Lower lobe of right lung (tissue), 2 donors: ENCODE data around the gene GNB1L. TPM values are rescaled to one million over a fixed set of nuclear protein-coding genes. Genes with fewer than 3 reads are reported as not detected.

Experiments used
- ATAC-seq, 2 donors: fragments of 200-7000 bp; cut with Tn5 transposase; one replicate each; pipeline ENCODE4 v1.9.1; 2020 to 2022; ENCODE audit warnings: mild to moderate bottlenecking in 2 of 2, moderate library complexity in 2 of 2
- DNase-seq: peaks from one replicate; pipeline ENCODE4 v3.0.0-alpha.2; 2020
- H3K27ac ChIP-seq: fragments of 200-600 bp; one replicate; pipeline ENCODE4 v1.8.0; 2022
- H3K27me3 ChIP-seq: fragments of 200-600 bp; one replicate; pipeline ENCODE4 v1.8.0; 2022; ENCODE audit warnings: low read depth
- H3K36me3 ChIP-seq: fragments of 200-600 bp; one replicate; pipeline ENCODE4 v1.8.0; 2022; ENCODE audit warnings: mild to moderate bottlenecking
- H3K4me1 ChIP-seq: fragments of 200-600 bp; one replicate; pipeline ENCODE4 v1.8.0; 2022
- H3K4me3 ChIP-seq: fragments of 200-600 bp; one replicate; pipeline ENCODE4 v1.8.0; 2022; ENCODE audit warnings: mild to moderate bottlenecking
- H3K9me3 ChIP-seq: fragments of 200-600 bp; one replicate; pipeline ENCODE4 v1.8.0; 2022
- intact Hi-C: fragments of 100-400 bp; cut with DNase I; formaldehyde crosslinking; loops from one replicate; pipeline ENCODE4 v1.11.0; 2022
- total RNA-seq: library from RNA; stranded (reverse); fragmentation: NEBNext Ultra II Directional; extraction: Animal tissue kit (Norgen Biotek cat#: 25700); gene quantifications from one replicate; pipeline ENCODE4 v1.2.1, GENCODE V29; 2021
- TF ChIP-seq, protein P1 (sequence below): fragments of 200-600 bp; IDR thresholded peaks from one replicate; pipeline ENCODE4 v1.8.0; 2022; ENCODE audit warnings: antibody characterized with exemption, mild to moderate bottlenecking
- donor health status: DM: no; HTN: yes; CAD: no; lungs with severe emphysema.

Gene GNB1L
- total RNA-seq, 1 donor from 2014 or later = 6.0 TPM

DNA sequence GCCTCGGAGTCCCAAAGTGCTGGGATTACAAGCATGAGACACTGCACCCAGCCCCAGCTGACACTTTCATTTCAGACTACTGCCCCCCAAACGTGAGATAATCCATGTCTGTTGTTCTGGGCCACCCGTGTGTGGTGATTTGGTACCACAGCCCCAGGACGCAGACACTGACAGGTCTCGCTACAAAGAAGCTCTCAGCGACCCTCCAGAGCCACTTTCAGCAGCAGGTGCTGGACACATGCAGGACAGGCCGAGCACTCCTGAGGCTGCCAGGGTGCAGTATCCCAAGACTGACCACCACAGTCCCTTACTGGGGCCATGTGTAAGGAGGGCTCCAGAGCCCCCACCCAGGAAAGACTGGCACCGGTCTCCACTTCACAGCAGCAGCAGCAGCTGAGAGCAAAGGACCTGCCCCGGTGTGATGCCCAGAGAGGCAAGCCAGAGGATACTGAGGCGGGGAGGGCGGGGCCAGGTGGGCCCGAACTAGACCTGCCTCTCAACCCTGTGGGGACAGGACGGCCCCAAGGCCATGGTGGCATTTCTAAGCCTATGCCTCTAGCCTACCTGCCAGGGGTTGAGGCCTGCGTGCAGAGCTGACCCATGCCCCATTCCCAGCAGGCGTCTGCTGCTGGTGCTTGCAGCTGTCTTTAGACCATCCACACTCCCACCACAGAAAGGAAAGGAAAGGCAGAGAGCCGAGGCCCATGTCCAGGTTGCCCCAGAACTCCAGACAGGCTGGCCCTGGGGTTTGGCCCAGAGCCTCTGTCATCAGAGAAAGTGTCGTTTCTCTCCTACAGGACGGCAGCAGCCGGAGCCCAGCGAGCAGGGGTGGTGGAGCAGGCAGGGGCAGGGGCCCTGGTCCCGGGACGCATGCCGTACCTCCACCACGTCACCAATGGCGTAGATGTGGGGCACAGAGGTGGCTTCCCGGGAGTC, 28.0 kb upstream of the GNB1L start:
- Histone ChIP-seq H3K36me3 (peaks cover 13% of the 10 kb centered on the region), H3K27me3 (no peaks in the 10 kb centered on the region), H3K27ac (no peak overlapping the region), H3K4me1 (peaks cover 29% of the 10 kb centered on the region), H3K9me3 (no peaks in the 10 kb centered on the region), H3K4me3 (no peak overlapping the region)
- TF ChIP-seq, protein P1, sequence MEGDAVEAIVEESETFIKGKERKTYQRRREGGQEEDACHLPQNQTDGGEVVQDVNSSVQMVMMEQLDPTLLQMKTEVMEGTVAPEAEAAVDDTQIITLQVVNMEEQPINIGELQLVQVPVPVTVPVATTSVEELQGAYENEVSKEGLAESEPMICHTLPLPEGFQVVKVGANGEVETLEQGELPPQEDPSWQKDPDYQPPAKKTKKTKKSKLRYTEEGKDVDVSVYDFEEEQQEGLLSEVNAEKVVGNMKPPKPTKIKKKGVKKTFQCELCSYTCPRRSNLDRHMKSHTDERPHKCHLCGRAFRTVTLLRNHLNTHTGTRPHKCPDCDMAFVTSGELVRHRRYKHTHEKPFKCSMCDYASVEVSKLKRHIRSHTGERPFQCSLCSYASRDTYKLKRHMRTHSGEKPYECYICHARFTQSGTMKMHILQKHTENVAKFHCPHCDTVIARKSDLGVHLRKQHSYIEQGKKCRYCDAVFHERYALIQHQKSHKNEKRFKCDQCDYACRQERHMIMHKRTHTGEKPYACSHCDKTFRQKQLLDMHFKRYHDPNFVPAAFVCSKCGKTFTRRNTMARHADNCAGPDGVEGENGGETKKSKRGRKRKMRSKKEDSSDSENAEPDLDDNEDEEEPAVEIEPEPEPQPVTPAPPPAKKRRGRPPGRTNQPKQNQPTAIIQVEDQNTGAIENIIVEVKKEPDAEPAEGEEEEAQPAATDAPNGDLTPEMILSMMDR = no peak
- intact Hi-C loops = no loop called here
- DNase-seq = peak; percentile 25
- no peak for ATAC-seq

GRCh38 chr22:19880786-19881569, 26.3 kb upstream of the GNB1L start:
- Histone ChIP-seq H3K4me1 (peaks cover 15% of the 10 kb centered on the region), H3K9me3 (no peaks in the 10 kb centered on the region), H3K4me3 (no peak overlapping the region), H3K27ac (peak overlapping the region; percentile 36), H3K27me3 (no peaks in the 10 kb centered on the region), H3K36me3 (peaks cover 18% of the 10 kb centered on the region)
- ATAC-seq (peak; percentile 24 to 46), DNase-seq (peak; percentile 72)
- TF ChIP-seq, protein P1 = no peak
- intact Hi-C loops = no loop called here

DNA sequence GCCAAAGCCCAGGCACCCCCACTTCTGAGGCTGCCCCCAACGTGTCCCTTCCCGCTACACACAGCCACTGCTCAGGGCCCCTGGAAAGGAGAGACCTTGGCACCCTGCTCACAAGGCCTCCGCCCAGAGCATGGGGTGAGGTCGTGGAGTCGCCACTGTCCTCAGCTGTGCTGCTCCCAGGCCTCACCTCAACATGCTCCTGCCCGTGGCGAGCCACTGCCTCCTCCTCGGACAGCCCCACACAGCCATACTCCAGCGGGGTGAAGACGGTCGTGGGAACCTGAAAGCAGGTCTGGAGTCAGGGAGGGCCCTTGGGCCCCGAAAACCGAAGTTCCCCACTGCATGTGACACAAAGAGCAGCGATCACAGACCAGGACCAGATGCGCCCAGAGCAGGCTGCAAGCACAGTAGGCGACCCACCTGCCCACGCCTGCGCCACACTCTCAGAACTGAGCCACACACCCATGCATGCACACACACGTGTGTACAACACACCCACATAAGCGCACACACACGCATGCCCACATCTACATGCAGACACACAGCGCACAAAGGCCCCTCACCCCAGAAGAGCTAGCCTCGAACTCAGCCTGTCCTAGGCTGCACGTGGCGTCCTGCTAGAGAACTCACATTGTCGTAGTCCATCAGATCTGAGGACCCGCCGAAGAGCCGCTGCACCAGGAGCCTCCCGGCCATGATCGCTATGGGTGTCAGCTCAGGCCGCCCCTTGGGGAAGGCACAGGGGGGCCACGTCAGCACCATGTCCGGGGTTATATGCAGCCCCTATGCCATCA, 25.5 kb upstream of the GNB1L start:
- peaks cover 20% of the 10 kb centered on the region for H3K36me3 ChIP-seq
- peaks cover 21% of the 10 kb centered on the region for H3K4me1 ChIP-seq
- no peaks in the 10 kb centered on the region for H3K9me3 ChIP-seq
- H3K4me3 ChIP-seq = no peak overlapping the region
- no peak for ATAC-seq
- intact Hi-C loops = no loop called here
- TF ChIP-seq, protein P1 = no peak
- no peaks in the 10 kb centered on the region for H3K27me3 ChIP-seq
- peak overlapping the region; percentile 36 for H3K27ac ChIP-seq
- peak; percentile 30 for DNase-seq

DNA sequence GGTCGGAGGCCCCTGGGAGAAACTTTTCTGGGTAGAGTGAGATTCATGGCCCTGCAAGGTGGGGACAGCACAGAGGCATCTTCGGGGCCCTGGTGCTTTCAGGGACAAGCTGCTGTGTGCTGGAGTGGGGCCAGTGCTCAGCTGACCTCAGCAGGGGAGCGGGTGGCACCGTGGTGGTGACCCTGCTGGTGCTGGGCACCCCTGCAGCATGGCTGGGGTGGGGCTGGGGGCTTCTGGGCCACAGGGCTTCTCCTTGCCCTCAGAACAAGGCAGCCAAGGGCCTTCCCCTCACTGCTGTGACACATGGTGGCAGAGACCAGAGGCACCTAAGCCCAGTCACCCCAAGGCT, 24.9 kb upstream of the GNB1L start:
- TF ChIP-seq, protein P1 = no peak
- intact Hi-C loops = no loop called here
- ATAC-seq (no peak), DNase-seq (peak; percentile 39)
- Histone ChIP-seq H3K4me3 (no peak overlapping the region), H3K4me1 (peaks cover 27% of the 10 kb centered on the region), H3K27ac (no peak overlapping the region), H3K36me3 (peaks cover 22% of the 10 kb centered on the region), H3K9me3 (no peaks in the 10 kb centered on the region), H3K27me3 (no peaks in the 10 kb centered on the region)

DNA sequence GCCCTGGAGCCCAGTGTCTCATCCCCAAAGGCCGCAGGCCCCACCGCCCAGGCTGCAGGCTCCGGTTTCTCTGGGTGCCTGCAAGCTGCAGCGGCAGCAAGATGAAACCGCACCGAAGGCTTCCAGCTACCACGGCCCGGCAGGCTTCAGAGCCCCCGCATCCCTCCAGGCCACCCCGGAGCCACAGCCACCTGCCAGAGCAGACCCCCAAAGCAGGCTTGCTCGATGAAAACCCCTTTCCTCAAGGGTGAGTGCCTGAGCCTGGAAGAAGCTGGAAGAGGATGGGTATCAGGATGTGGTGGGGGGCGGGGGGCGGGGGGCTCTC, 24.5 kb upstream of the GNB1L start:
- H3K27me3 ChIP-seq = no peaks in the 10 kb centered on the region
- peaks cover 31% of the 10 kb centered on the region for H3K4me1 ChIP-seq
- TF ChIP-seq, protein P1 = no peak
- no peaks in the 10 kb centered on the region for H3K9me3 ChIP-seq
- H3K4me3 ChIP-seq = no peak overlapping the region
- ATAC-seq = no peak
- H3K36me3 ChIP-seq = peaks cover 22% of the 10 kb centered on the region
- intact Hi-C loops = no loop called here
- H3K27ac ChIP-seq = no peak overlapping the region
- DNase-seq = peak; percentile 44
